WERI-Rb-1 (cell line): ENCODE data around the gene EPS8L3.
"Not testable (repeated sequence)": the region's sequence is repeated elsewhere in the genome, so short reads cannot be mapped to it uniquely, and the experiment has no call there.

Experiments used
- DNase-seq: peaks from one replicate; pipeline ENCODE4 v3.0.0-alpha.2; 2020
- H3K27ac ChIP-seq: fragments of 250-450 bp; sonication (Bioruptor Pico); 2 replicates; pipeline ENCODE4 v1.5.1; 2020; ENCODE audit warnings: mild to moderate bottlenecking, moderate library complexity
- H3K27me3 ChIP-seq: fragments of 250-450 bp; sonication (Bioruptor Pico); 2 replicates; pipeline ENCODE4 v1.5.1; 2021; ENCODE audit warnings: mild to moderate bottlenecking, low read depth, moderate library complexity; ENCODE audit not compliant: insufficient read depth, severe bottlenecking
- H3K36me3 ChIP-seq: fragments of 250-450 bp; sonication (Bioruptor Pico); 2 replicates; pipeline ENCODE4 v1.5.1; 2020; ENCODE audit warnings: mild to moderate bottlenecking, moderate library complexity
- H3K4me3 ChIP-seq: 2 replicates; pipeline ENCODE4 v1.5.1; 2011; ENCODE audit warnings: low read depth, mild to moderate bottlenecking, control low read depth, low read length
- H3K9me3 ChIP-seq: fragments of 250-450 bp; sonication (Bioruptor Pico); 2 replicates; pipeline ENCODE4 v1.5.1; 2021; ENCODE audit warnings: mild to moderate bottlenecking, moderate library complexity; ENCODE audit not compliant: severe bottlenecking
- TF ChIP-seq, protein P1 (sequence below): IDR thresholded peaks from 2 replicates; pipeline ENCODE4 v1.5.1; 2011; ENCODE audit warnings: low read depth, mild to moderate bottlenecking, control low read depth, inconsistent platforms, low read length

The EPS8L3 gene

DNA sequence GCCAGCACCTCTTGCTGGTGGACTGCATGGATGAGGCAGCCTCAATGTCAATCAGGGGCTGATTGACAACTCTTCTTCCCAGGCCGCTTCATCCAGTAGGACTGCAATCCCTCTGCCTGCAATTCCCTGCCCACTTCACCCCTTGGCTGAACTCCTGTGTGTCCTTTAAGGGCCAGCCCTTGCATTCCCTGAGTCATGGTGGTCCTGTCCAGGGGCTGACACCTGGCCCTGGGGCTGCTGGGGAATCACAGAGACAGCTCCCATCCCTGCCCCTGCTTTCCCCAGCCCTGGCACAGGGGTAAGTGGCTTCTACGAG, 4.6 kb upstream of the EPS8L3 start:
- H3K36me3 ChIP-seq = no peaks in the 10 kb centered on the region
- H3K27ac ChIP-seq = no peak overlapping the region
- H3K9me3 ChIP-seq = no peaks in the 10 kb centered on the region
- H3K27me3 ChIP-seq = no peaks in the 10 kb centered on the region
- no peak for DNase-seq
- H3K4me3 ChIP-seq = no peak overlapping the region
- TF ChIP-seq, protein P1, sequence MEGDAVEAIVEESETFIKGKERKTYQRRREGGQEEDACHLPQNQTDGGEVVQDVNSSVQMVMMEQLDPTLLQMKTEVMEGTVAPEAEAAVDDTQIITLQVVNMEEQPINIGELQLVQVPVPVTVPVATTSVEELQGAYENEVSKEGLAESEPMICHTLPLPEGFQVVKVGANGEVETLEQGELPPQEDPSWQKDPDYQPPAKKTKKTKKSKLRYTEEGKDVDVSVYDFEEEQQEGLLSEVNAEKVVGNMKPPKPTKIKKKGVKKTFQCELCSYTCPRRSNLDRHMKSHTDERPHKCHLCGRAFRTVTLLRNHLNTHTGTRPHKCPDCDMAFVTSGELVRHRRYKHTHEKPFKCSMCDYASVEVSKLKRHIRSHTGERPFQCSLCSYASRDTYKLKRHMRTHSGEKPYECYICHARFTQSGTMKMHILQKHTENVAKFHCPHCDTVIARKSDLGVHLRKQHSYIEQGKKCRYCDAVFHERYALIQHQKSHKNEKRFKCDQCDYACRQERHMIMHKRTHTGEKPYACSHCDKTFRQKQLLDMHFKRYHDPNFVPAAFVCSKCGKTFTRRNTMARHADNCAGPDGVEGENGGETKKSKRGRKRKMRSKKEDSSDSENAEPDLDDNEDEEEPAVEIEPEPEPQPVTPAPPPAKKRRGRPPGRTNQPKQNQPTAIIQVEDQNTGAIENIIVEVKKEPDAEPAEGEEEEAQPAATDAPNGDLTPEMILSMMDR = no peak

DNA sequence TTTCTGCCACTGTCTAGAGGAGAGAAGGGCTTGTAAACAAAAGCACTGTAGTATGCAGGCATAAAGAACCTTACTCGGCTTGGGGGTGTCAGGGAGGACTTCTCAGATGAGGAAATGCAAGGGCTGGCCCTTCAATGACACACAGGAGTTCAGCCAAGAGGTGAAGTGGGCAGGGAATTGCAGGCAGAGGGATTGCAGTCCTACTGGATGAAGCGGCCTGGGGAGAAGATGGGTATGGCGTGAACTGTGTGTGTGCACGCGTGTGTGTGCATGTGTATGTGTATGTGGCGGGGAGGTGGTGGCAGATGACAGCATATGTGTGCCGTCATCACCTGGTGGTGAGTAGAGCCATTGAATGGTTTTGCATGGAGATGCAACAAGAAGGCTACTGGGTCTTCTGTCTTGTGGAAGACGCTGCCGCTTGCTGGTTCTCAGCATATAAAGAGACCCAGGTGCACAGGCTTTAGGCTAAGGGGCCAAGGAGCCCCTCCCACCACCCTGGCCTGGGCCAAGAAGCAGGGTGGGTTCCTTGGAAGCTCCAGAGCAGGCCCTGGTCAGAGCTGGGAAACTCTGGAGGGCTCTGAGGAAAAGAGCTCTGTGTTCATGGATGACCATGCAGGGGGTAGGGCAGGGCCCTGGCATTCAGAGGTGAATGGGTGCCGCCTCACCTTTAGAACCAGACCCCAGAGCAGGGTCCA, 4.1 kb upstream of the EPS8L3 start:
- Histone ChIP-seq H3K9me3 (no peaks in the 10 kb centered on the region), H3K27ac (no peak overlapping the region), H3K36me3 (no peaks in the 10 kb centered on the region), H3K4me3 (no peak overlapping the region), H3K27me3 (no peaks in the 10 kb centered on the region)
- DNase-seq = peak; percentile 10
- TF ChIP-seq, protein P1 = no peak

DNA sequence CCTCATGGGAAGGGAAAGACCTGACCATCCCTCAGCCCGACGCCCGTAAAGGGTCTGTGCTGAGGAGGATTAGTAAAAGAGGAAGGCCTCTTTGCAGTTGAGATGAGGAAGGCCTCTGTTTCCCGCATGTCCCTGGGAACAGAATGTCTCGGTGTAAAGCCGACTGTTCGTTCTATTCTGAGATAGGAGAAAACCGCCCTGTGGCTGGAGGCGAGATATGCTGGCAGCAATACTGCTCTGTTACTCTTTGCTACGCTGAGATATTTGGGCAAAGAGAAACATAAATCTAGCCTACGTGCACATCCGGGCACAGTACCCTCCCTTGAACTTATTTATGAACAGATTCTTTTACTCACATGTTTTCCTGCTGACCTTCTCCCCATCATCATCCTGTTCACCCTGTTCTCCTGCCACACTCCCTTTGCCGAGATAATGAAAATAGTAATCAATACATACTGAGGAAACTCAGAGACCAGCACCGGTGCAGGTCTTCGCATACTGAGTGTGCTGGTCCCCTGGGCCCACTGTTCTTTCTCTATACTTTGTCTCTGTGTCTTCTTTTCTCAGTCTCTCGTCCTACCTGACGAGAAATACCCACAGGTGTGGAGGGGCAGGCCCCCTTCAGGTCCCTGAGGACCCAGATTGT, 3.4 kb upstream of the EPS8L3 start:
- not testable (repeated sequence) for H3K27ac ChIP-seq, H3K4me3 ChIP-seq, H3K27me3 ChIP-seq, H3K36me3 ChIP-seq, H3K9me3 ChIP-seq
- peak; percentile 2 for DNase-seq

DNA sequence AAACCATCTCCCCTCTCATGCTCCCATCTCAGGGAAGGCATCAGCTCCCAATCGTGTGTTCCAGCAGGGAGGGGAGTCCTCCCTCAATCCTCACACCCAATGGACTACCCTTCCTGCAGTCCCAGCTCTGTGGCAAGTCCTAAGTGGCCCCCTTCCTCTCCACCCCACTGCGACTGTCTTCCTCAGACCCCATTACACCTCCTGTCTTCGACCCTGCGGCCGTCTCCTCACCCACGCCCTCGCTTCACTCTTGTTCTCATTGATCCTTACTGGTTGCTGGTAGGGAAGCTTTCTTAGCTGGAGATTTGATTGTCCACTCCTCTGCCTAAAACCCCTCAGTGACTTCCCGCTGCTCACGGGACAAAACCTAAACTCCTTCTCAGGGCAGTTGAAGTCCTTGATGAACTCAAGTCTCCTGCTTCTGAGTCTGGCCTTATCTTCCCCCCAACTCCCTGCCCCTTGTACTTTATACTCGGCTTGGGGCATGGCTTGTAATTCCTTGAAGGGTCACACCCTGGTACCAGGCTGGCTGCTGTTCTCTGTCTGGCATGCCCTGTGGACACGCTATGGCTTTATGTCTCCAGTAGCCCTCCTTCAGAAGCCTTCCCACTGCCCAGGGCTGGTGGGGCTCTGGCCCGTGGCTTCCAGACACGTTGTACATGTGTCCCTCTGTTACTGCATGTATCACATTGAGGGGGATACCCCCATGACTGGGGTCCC, 2.3 kb upstream of the EPS8L3 start:
- Histone ChIP-seq H3K36me3 (no peaks in the 10 kb centered on the region), H3K27me3 (no peaks in the 10 kb centered on the region), H3K9me3 (no peaks in the 10 kb centered on the region), H3K27ac (no peak overlapping the region), H3K4me3 (no peak overlapping the region)
- TF ChIP-seq, protein P1 = no peak
- peak; percentile 4 for DNase-seq

DNA sequence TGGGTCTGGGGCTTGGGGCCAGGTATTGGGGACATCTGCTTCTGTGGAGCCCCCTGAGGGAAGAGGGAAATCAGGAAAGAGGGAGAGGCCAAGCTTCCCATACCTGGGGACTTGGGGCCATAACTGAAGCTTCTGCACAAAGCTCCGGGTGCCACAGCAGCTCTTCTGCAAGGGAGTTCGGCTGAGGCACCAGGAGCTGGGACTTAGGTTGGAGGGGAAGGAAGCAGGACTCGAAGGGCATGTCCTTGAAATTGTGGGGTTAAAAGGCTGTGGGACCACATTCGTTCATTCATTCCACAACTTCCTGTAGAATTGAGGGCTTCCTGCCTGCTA, 1.7 kb upstream of the EPS8L3 start:
- Histone ChIP-seq H3K27me3 (no peaks in the 10 kb centered on the region), H3K9me3 (no peaks in the 10 kb centered on the region), H3K27ac (no peak overlapping the region), H3K4me3 (no peak overlapping the region), H3K36me3 (no peaks in the 10 kb centered on the region)
- DNase-seq = no peak
- TF ChIP-seq, protein P1 = no peak

DNA sequence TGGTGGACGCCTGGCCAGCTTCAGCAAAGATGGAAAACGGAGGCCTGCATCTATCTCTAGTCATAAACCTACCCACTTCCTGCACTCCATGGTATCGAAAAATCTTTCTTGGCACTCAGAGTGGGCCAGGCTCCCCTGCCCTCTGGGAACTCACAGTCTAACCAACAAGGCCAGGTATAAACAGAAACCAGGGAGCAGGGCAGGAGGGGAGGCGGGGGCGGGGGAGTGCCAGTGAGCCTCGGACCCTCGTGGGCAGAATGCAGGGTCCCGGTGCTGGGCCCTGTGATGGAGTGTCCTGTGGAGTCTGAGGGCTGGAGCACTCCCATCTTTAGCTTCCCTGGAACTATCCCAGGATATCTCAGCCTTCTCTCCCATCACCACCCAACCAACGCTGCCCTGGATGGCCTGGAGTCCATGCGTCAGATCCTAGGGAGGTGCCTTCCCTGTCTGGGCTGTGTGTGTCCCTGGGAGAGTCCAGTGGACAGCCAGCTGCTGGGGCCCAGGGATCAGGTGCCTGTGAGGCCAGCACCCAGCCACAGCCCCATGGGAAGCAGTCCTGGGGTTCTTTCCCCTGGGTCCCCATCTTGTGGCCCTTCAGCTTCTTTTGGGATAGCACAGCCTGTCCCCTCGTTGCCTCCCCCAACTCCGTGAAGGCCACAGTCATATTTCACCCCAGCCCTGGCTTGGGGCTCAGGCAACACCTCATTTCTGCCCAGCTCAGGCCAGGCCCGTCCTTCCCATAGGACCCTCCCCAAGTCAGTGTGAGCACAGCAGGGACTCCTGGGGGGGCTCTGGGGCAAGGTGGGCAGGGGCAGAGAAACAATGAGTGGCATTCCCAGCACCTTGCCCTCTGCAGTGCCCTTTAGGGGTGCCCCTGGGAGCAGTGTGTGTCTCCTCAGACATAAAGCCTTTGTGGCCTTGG, 1.1 kb upstream of the EPS8L3 start:
- Histone ChIP-seq H3K27me3 (no peaks in the 10 kb centered on the region), H3K27ac (no peak overlapping the region), H3K4me3 (no peak overlapping the region), H3K9me3 (no peaks in the 10 kb centered on the region), H3K36me3 (no peaks in the 10 kb centered on the region)
- DNase-seq = peak; percentile 6
- TF ChIP-seq, protein P1 = no peak
